HFFc6 (cell line): ENCODE data around the gene CFAP410. TPM values are rescaled to one million over a fixed set of nuclear protein-coding genes. Genes with fewer than 3 reads are reported as not detected.

Experiments
- DNase-seq: peaks from one replicate; pipeline ENCODE4 v3.0.0-alpha.2; 2018
- H3K27ac Mint-ChIP-seq: 2 replicates; pipeline ENCODE4 v1.8.0; 2020; ENCODE audit warnings: mild to moderate bottlenecking, mixed read lengths
- H3K27me3 Mint-ChIP-seq: 2 replicates; pipeline ENCODE4 v1.8.0; 2021; ENCODE audit warnings: mild to moderate bottlenecking, moderate library complexity, mixed read lengths; ENCODE audit not compliant: insufficient read depth
- H3K36me3 Mint-ChIP-seq: 2 replicates; pipeline ENCODE4 v1.8.0; 2021; ENCODE audit warnings: low read depth, mixed read lengths
- H3K4me1 Mint-ChIP-seq: 2 replicates; pipeline ENCODE4 v1.8.0; 2020; ENCODE audit warnings: low read depth, mixed read lengths
- H3K4me3 Mint-ChIP-seq: 2 replicates; pipeline ENCODE4 v1.8.0; 2020; ENCODE audit warnings: mild to moderate bottlenecking, moderate library complexity, mixed read lengths
- H3K9me3 Mint-ChIP-seq: 2 replicates; pipeline ENCODE4 v1.8.0; 2020; ENCODE audit warnings: mild to moderate bottlenecking, mixed read lengths
- total RNA-seq, 6 experiments: library from RNA; stranded (reverse); fragmentation: NEBNext Ultra II Directional; extraction: Animal tissue kit (Norgen Biotek cat#: 25700); gene quantifications; 2 replicates in 1 of 6; 3 replicates in 5 of 6; pipeline ENCODE4 v1.2.3, GENCODE V29; 2021
- TF ChIP-seq, protein P1 (sequence below): fragments of 200-600 bp; sonication (generic); IDR thresholded peaks from 2 replicates; pipeline ENCODE4 v1.5.0; 2021; ENCODE audit warnings: antibody characterized with exemption, mild to moderate bottlenecking

The CFAP410 gene
- total RNA-seq, 6 experiments from 2014 or later, result 7.5 to 13.0 (median 9.7) TPM

DNA sequence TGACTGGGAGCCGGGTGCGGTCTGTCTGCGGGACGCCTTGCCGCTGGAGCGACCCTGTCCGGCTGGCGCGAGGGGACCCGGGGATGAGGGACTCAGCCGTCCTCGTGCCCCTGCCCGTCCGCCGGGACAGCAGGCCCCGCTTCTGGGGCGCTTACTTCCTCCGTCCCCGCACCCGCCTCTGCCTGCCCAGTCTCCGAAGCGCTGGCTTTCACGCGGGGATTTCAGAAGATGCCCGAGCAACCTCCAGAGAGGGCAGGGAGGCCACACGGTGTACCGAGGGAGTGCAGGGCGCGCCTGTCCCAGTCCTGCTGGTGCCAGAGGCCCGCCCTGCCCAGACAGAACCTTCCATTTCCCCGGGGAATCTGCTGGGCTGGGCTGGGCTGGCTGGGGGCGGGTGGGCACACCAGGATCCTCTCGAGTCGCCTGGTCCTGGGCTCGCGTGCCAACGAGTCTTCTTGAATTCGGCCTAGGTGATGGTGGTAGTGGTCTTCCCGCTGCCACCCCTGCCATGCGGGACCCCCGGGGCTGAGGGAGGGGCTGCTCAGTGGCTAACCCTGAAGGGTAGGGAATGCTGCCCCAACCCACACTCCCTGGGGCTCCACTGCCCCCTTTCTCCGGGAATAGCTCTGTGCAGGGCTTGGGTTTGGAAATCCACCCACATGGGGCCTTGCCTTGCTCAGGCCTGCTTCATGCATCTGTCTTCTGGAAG lies 11.7 kb upstream of the CFAP410 start:
- H3K4me1 Mint-ChIP-seq, result no peaks in the 10 kb centered on the region
- TF ChIP-seq, protein P1, sequence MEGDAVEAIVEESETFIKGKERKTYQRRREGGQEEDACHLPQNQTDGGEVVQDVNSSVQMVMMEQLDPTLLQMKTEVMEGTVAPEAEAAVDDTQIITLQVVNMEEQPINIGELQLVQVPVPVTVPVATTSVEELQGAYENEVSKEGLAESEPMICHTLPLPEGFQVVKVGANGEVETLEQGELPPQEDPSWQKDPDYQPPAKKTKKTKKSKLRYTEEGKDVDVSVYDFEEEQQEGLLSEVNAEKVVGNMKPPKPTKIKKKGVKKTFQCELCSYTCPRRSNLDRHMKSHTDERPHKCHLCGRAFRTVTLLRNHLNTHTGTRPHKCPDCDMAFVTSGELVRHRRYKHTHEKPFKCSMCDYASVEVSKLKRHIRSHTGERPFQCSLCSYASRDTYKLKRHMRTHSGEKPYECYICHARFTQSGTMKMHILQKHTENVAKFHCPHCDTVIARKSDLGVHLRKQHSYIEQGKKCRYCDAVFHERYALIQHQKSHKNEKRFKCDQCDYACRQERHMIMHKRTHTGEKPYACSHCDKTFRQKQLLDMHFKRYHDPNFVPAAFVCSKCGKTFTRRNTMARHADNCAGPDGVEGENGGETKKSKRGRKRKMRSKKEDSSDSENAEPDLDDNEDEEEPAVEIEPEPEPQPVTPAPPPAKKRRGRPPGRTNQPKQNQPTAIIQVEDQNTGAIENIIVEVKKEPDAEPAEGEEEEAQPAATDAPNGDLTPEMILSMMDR, result no peak
- H3K36me3 Mint-ChIP-seq, result no peaks in the 10 kb centered on the region
- peaks cover 57% of the 10 kb centered on the region for H3K27me3 Mint-ChIP-seq
- H3K9me3 Mint-ChIP-seq, result no peaks in the 10 kb centered on the region
- no peak overlapping the region for H3K4me3 Mint-ChIP-seq
- no peak for DNase-seq
- H3K27ac Mint-ChIP-seq, result no peak overlapping the region

DNA sequence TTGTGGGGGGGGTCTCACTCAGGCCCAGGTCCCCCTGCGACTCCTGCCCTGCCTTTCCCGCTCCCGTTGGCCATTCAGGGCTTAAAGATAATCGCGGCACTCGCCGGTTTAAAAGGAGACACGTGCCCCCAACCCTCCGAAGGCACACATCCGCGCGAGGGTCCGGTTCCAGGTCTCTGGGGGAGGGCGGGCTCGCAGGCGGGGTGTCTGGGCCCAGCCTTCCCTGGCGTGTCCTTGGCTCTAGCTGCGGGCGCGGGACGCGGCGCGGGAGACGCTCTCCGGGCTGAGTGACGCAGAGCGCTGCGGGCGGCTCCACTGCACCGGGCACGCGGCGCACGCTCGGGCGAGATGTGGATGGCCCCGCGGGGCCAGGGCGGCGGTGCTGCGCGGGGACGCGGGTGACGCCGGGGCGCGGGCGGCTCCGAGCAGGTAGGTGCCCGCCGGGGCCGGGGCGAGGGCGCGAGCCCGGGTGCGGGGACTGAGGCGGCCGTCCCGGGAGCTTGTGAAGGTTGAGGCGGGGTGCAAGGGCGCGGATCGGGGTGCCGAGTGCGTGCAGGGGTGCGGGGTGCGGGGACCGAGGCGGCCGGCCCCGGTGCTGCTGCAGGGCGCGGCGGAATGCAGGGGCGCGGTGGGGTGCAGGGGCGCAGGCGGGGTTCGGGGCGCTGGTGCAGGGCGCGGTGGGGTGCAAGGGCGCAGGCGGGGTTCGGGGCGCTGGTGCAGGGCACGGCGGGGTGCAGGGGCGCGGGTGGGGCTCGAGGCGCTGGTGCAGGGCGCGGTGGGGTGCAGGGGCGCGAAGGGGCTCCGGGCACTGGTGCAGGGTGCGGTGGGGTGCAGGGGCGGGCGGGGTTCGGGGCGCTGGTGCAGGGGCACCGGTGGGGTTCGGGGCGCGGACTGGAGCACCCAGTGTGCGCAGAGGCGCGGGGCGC lies 10.9 kb upstream of the CFAP410 start:
- DNase-seq, result no peak
- Mint-ChIP-seq H3K36me3 (no peaks in the 10 kb centered on the region), H3K27me3 (peaks cover 51% of the 10 kb centered on the region)

DNA sequence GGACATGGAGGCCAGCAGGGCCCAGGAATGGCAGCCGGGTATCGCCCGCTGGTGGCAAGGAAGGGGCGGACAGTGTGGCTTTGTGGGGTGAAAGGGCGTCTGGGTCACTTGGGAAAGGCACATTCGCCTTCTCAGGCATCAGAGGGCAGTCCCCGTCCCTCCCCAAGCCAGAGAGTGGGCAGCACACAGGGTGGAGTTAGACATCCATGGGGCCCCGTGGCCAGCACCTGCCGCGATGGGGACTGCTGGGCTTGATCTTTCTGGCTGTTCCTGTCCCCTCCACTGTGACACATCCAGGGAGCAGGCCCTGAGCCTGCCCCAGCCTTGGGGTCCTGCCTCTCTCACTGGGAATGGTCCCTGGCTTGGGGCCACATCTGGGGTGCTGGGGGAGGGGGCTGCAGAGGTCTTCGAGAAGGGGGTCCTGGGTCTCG lies 10.2 kb upstream of the CFAP410 start:
- TF ChIP-seq, protein P1, result no peak
- Mint-ChIP-seq H3K4me3 (no peak overlapping the region), H3K4me1 (no peaks in the 10 kb centered on the region), H3K27ac (no peak overlapping the region), H3K9me3 (no peaks in the 10 kb centered on the region), H3K27me3 (peaks cover 47% of the 10 kb centered on the region), H3K36me3 (no peaks in the 10 kb centered on the region)
- no peak for DNase-seq

More for the DNA sequence above, 10.9 kb upstream of the CFAP410 start:
- Mint-ChIP-seq H3K27ac (no peak overlapping the region), H3K4me3 (no peak overlapping the region), H3K4me1 (no peaks in the 10 kb centered on the region), H3K9me3 (no peaks in the 10 kb centered on the region)
- TF ChIP-seq, protein P1, result no peak

DNA sequence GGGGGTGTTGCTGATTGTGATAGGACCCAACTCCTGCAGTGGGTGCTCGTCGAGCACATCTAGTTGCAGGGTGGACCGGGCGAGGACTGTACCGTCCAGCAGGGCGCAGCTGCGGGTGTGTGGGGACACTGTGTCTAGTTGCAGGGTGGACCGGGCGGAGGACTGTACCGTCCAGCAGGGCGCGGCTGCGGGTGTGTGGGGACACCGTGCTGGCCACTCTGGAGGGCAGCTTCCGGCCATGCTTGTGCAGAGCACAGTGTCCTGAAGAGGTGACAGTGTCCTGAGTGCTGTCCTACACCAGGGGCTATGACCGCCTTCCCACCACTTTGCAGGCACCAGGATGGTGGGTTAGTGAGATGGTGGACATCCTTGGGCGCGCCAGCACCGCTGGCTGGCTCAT lies 9.7 kb upstream of the CFAP410 start:
- H3K4me3 Mint-ChIP-seq, result no peak overlapping the region
- no peak for DNase-seq
- TF ChIP-seq, protein P1, result no peak
- H3K27me3 Mint-ChIP-seq, result peaks cover 44% of the 10 kb centered on the region
- no peaks in the 10 kb centered on the region for H3K36me3 Mint-ChIP-seq
- no peaks in the 10 kb centered on the region for H3K9me3 Mint-ChIP-seq
- no peaks in the 10 kb centered on the region for H3K4me1 Mint-ChIP-seq
- H3K27ac Mint-ChIP-seq, result no peak overlapping the region

DNA sequence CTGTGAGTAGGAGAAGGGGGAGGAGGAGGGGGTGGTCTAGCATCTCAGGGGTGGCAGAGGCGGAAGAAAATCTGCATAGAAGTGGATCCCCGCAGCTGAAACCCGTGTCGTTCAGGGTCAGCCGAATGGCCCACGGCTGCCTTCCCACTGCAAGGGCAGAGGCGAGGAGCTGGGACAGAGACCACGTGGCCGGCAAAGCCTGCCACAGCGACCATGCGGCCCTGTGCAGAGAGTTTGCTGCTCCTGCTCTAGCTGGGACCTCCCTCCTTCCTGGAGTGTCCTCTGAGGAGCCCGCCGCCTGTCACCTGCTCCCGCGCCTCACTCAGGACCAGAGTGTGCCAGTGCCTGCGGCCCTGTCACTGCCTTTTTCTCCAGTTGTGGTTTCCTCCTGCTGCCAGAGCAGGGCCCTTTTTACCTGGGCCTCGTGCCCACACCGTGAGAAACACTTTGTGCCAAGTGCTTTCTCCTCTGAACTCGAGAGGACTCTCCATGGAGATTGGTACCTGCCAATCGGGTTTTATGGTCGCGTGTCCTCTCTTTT lies 8.8 kb upstream of the CFAP410 start:
- H3K4me1 Mint-ChIP-seq, result no peaks in the 10 kb centered on the region
- no peak overlapping the region for H3K4me3 Mint-ChIP-seq
- TF ChIP-seq, protein P1, result no peak
- no peaks in the 10 kb centered on the region for H3K36me3 Mint-ChIP-seq
- peaks cover 37% of the 10 kb centered on the region for H3K27me3 Mint-ChIP-seq
- DNase-seq, result no peak
- H3K27ac Mint-ChIP-seq, result no peak overlapping the region
- H3K9me3 Mint-ChIP-seq, result no peaks in the 10 kb centered on the region
